ENCODE data around the gene ZDHHC24. TPM values are rescaled to one million over a fixed set of nuclear protein-coding genes. Genes with fewer than 3 reads are reported as not detected.

Gene ZDHHC24
- 19.4 and 28.7 TPM in 2 replicates for total RNA-seq (2021)
- percentile 41 among the genes with signal in this experiment for Bru-seq, nascent RNA
- BruChase-seq, experiment 1, labeled RNA remaining after a 2-hour chase, result percentile 52 among the genes with signal in this experiment
- percentile 56 among the genes with signal in this experiment for BruChase-seq, experiment 2, labeled RNA remaining after a 6-hour chase
- long read RNA-seq, full-length matches to known transcripts, result 53 of 64 reads
- long read RNA-seq, partial matches to known transcripts, result 4 of 64 reads
- long read RNA-seq, other reads (novel, unspliced or antisense), result 7 of 64 reads

- Histone ChIP-seq H3K4me1 (replicated peaks; ENCODE audit: insufficient read depth) (peaks cover 13% of the 10 kb centered on the region), H2AFZ (peak within 1 kb of the TSS; percentile 90), H4K20me1 (ENCODE audit: insufficient read depth) (no peaks in the 10 kb centered on the region), H3K9me3 (ENCODE audit: insufficient read depth, low read depth) (no peaks in the 10 kb centered on the region), H3K27me3 (ENCODE audit: insufficient read depth, low read depth) (peaks cover 33% of the 10 kb centered on the region), H3K4me2 (peak within 1 kb of the TSS; percentile 95), H3F3A (ENCODE audit: insufficient read depth, low read depth) (peaks cover 14% of the 10 kb centered on the region; the same call in 1 of the 2 replicates), H3K36me3 (ENCODE audit: low read depth) (no peaks in the 10 kb centered on the region), H3K79me2 (ENCODE audit: low read depth) (no peaks in the 10 kb centered on the region), H3K4me3 (peak within 1 kb of the TSS; percentile 87), H3K9me2 (ENCODE audit: insufficient read depth) (no peaks in the 10 kb centered on the region), H3K27ac (no peak within 1 kb of the TSS)
- POLR2A ChIA-PET (ENCODE audit: unreplicated experiment), result interaction anchor here (0.5 to 0.8 kb wide), 5 partner anchors 19 to 228 kb away, joined by 3 to 9 read pairs (median 6); partner anchors contain the start of genes CTSF and RBM14
- TF ChIP-seq CTCF (conservative IDR thresholded peaks at IDR 0.05) (no peak), EZH2 (IDR thresholded peaks at IDR 0.05; ENCODE audit: low read depth) (no peak)
- intact Hi-C loops (cut with micrococcal nuclease; ENCODE audit: unreplicated experiment), result loop anchor here (2.0 kb wide), 2 partner anchors 23 to 73 kb away; partner anchors contain the start of gene CTSF
- peak; percentile 89 to 98 for DNase-seq
- CTCF ChIA-PET, result interaction anchor here (0.6 kb wide), 2 partner anchors 79 to 1317 kb away, joined by 3 to 5 read pairs; partner anchors contain the start of gene PELI3
- BruUV-seq (replicated peaks), result no TSS peak
Observed at GRCh38 chr11:66545701-66546367, at the start of gene ZDHHC24. ZDHHC24 (minus strand) TSS chr11:66546048; CDS start chr11:66546003, 45 bp downstream.

- no peaks in the 10 kb centered on the region; the same call in 1 of the 2 replicates for H3K36me3 ChIP-seq (ENCODE audit: low read depth)
- no peak overlapping the region for H2AFZ ChIP-seq
- POLR2A ChIA-PET (ENCODE audit: unreplicated experiment), result no interaction called here
- H3K4me3 ChIP-seq, result no peak overlapping the region
- CTCF ChIA-PET, result no interaction called here
- no peak overlapping the region for H3K4me2 ChIP-seq
- peaks cover 6% of the 10 kb centered on the region; the same call in 1 of the 2 replicates for H3F3A ChIP-seq (ENCODE audit: insufficient read depth, low read depth)
- no peak for DNase-seq
- H4K20me1 ChIP-seq (ENCODE audit: insufficient read depth), result no peaks in the 10 kb centered on the region
- BruUV-seq (replicated peaks), result no TSS peak
- peaks cover 16% of the 10 kb centered on the region for H3K4me1 ChIP-seq (replicated peaks; ENCODE audit: insufficient read depth)
- TF ChIP-seq CTCF (conservative IDR thresholded peaks at IDR 0.05) (no peak), EZH2 (IDR thresholded peaks at IDR 0.05; ENCODE audit: low read depth) (no peak)
- no peaks in the 10 kb centered on the region for H3K9me2 ChIP-seq (ENCODE audit: insufficient read depth)
- H3K79me2 ChIP-seq (ENCODE audit: low read depth), result peaks cover 18% of the 10 kb centered on the region
- H3K27ac ChIP-seq, result no peak overlapping the region
- intact Hi-C loops (cut with micrococcal nuclease; ENCODE audit: unreplicated experiment), result no loop called here
- no peaks in the 10 kb centered on the region for H3K27me3 ChIP-seq (ENCODE audit: insufficient read depth, low read depth)
- no peaks in the 10 kb centered on the region for H3K9me3 ChIP-seq (ENCODE audit: insufficient read depth, low read depth)
Observed at GRCh38 chr11:66595245-66595904, 49.5 kb upstream of the ZDHHC24 start.

- TF ChIP-seq CTCF (conservative IDR thresholded peaks at IDR 0.05), result no peak
- no peak for TF ChIP-seq EZH2 (IDR thresholded peaks at IDR 0.05; ENCODE audit: low read depth)
- CTCF ChIA-PET, result no interaction called here
Observed at GRCh38 chr11:66593650-66594049, 47.8 kb upstream of the ZDHHC24 start.

More at GRCh38 chr11:66593650-66594049, 47.8 kb upstream of the ZDHHC24 start:
- no TSS peak for BruUV-seq (replicated peaks)
- POLR2A ChIA-PET (ENCODE audit: unreplicated experiment), result interaction anchor here (0.6 kb wide), 1 partner anchor 70 kb away, joined by 3 read pairs; no protein-coding TSS in a partner anchor
- intact Hi-C loops (cut with micrococcal nuclease; ENCODE audit: unreplicated experiment), result loop anchor here (2.0 kb wide), 1 partner anchor 23 kb away; the partner anchor contains the start of gene RBM14
- Histone ChIP-seq H3K4me2 (peak overlapping the region; percentile 94), H3K36me3 (ENCODE audit: low read depth) (no peaks in the 10 kb centered on the region; the same call in 1 of the 2 replicates), H3K27ac (no peak overlapping the region), H2AFZ (peak overlapping the region; percentile 97), H3K4me1 (replicated peaks; ENCODE audit: insufficient read depth) (peaks cover 16% of the 10 kb centered on the region), H3K27me3 (ENCODE audit: insufficient read depth, low read depth) (no peaks in the 10 kb centered on the region), H3K4me3 (peak overlapping the region; percentile 90), H3K79me2 (ENCODE audit: low read depth) (peaks cover 18% of the 10 kb centered on the region), H3K9me2 (ENCODE audit: insufficient read depth) (no peaks in the 10 kb centered on the region), H3K9me3 (ENCODE audit: insufficient read depth, low read depth) (no peaks in the 10 kb centered on the region), H4K20me1 (ENCODE audit: insufficient read depth) (no peaks in the 10 kb centered on the region), H3F3A (ENCODE audit: insufficient read depth, low read depth) (peaks cover 6% of the 10 kb centered on the region; the same call in 1 of the 2 replicates)
- no peak for DNase-seq
